AG04449 (cell line): ENCODE results near the gene MYOM1.
"Not testable (repeated sequence)": the region's sequence is repeated elsewhere in the genome, so short reads cannot be mapped to it uniquely, and the experiment has no call there.

ENCODE experiments used
- CTCF ChIA-PET: fragments of 350-600 bp; formaldehyde crosslinking; extraction: SDS; loops from one replicate; lab custom pipeline; 2021; ENCODE audit warnings: antibody characterized with exemption; lab: Yijun Ruan, JAX
- POLR2A ChIA-PET: fragments of 400-600, 350-600 bp; formaldehyde crosslinking; extraction: SDS; loops from one replicate; lab custom pipeline; 2020; ENCODE audit warnings: antibody characterized with exemption, inconsistent platforms; lab: Yijun Ruan, JAX
- DNase-seq: peaks from one replicate; pipeline ENCODE4 v3.0.0-alpha.2; 2010; ENCODE audit warnings: low read depth, low spot score
- H3K4me3 ChIP-seq: 2 replicates; pipeline ENCODE4 v1.5.1; 2011; ENCODE audit warnings: low read depth, mild to moderate bottlenecking, control low read depth, low read length
- CTCF ChIP-seq: IDR thresholded peaks from one replicate; pipeline ENCODE4 v1.5.1; 2011; ENCODE audit warnings: mild to moderate bottlenecking, moderate library complexity, low read length, control low read depth, inconsistent platforms; ENCODE audit not compliant: insufficient read depth; ENCODE audit errors: missing control alignments

The MYOM1 gene

GRCh38 chr18:3084206-3084605 is 135.6 kb downstream of the MYOM1 start:
- CTCF ChIA-PET = interaction anchor here (2.2 to 2.3 kb wide), 2 partner anchors 10 to 22 kb away, joined by 7 to 8 read pairs; no protein-coding TSS in a partner anchor
- DNase-seq = no peak
- no peak for TF ChIP-seq CTCF
- H3K4me3 ChIP-seq = no peak overlapping the region
- POLR2A ChIA-PET = no interaction called here

- no peak for DNase-seq
- POLR2A ChIA-PET = no interaction called here
- CTCF ChIA-PET = interaction anchor here (0.9 to 2.3 kb wide), 3 partner anchors 10 to 68 kb away, joined by 3 to 8 read pairs (median 7); no protein-coding TSS in a partner anchor
- H3K4me3 ChIP-seq = no peak overlapping the region
- TF ChIP-seq CTCF = no peak
Observed at GRCh38 chr18:3083766-3084165, 136.0 kb downstream of the MYOM1 start.

- POLR2A ChIA-PET = no interaction called here
- CTCF ChIA-PET = interaction anchor here (1.1 to 12.7 kb wide), 2 partner anchors 18 to 48 kb away, joined by 5 to 113 read pairs; no protein-coding TSS in a partner anchor
- no peak overlapping the region for H3K4me3 ChIP-seq
- DNase-seq = no peak
- TF ChIP-seq CTCF = no peak
Observed at GRCh38 chr18:3081584-3081991, 138.2 kb downstream of the MYOM1 start.

GRCh38 chr18:3079653-3080052 is 140.1 kb downstream of the MYOM1 start:
- TF ChIP-seq CTCF = no peak
- CTCF ChIA-PET = interaction anchor here (0.8 to 12.7 kb wide), 4 partner anchors 9 to 151 kb away, joined by 3 to 113 read pairs (median 3); no protein-coding TSS in a partner anchor
- POLR2A ChIA-PET = no interaction called here
- no peak for DNase-seq
- H3K4me3 ChIP-seq = no peak overlapping the region

GRCh38 chr18:3075491-3075890 is 144.3 kb downstream of the MYOM1 start:
- H3K4me3 ChIP-seq = no peak overlapping the region
- no peak for TF ChIP-seq CTCF
- ChIA-PET POLR2A (no interaction called here), CTCF (interaction anchor here (1.2 to 12.7 kb wide), 3 partner anchors 10 to 54 kb away, joined by 3 to 113 read pairs (median 16); no protein-coding TSS in a partner anchor)
- DNase-seq = no peak

GRCh38 chr18:3074087-3074486 is 145.7 kb downstream of the MYOM1 start:
- CTCF ChIA-PET = interaction anchor here (1.7 to 12.7 kb wide), 3 partner anchors 9 to 55 kb away, joined by 7 to 113 read pairs (median 16); no protein-coding TSS in a partner anchor
- no peak overlapping the region for H3K4me3 ChIP-seq
- TF ChIP-seq CTCF = no peak
- POLR2A ChIA-PET = no interaction called here
- no peak for DNase-seq

- CTCF ChIA-PET = interaction anchor here (1.7 to 12.7 kb wide), 3 partner anchors 10 to 56 kb away, joined by 7 to 113 read pairs (median 16); no protein-coding TSS in a partner anchor
- H3K4me3 ChIP-seq, DNase-seq, POLR2A ChIA-PET: not testable (repeated sequence)
Observed at GRCh38 chr18:3073353-3073752, 146.4 kb downstream of the MYOM1 start.
